ENCODE measurements around the gene AGO1.
"Not testable (repeated sequence)": the region's sequence is repeated elsewhere in the genome, so short reads cannot be mapped to it uniquely, and the experiment has no call there.

AGO1 gene

GRCh38 chr1:35888255-35888654 is 5.2 kb downstream of the AGO1 start:
- Mint-ChIP-seq H3K4me3 (no peak overlapping the region), H3K36me3 (ENCODE audit: low read depth) (peaks cover 33% of the 10 kb centered on the region), H3K4me1 (peaks cover 50% of the 10 kb centered on the region), H3K27ac (no peak overlapping the region), H3K9me3 (no peaks in the 10 kb centered on the region), H3K27me3 (ENCODE audit: low read depth, poor library complexity) (no peaks in the 10 kb centered on the region)
- TF ChIP-seq CTCF (IDR thresholded peaks at IDR 0.05) = no peak
- DNase-seq = no peak

GRCh38 chr1:35888981-35889380 is 6.0 kb downstream of the AGO1 start:
- H3K27ac Mint-ChIP-seq; H3K9me3 Mint-ChIP-seq; H3K4me3 Mint-ChIP-seq; H3K27me3 Mint-ChIP-seq (ENCODE audit: low read depth, poor library complexity); DNase-seq: not testable (repeated sequence)
- Mint-ChIP-seq H3K36me3 (ENCODE audit: low read depth) (peaks cover 37% of the 10 kb centered on the region), H3K4me1 (peaks cover 49% of the 10 kb centered on the region)

- Mint-ChIP-seq H3K36me3 (ENCODE audit: low read depth) (peaks cover 61% of the 10 kb centered on the region), H3K27me3 (ENCODE audit: low read depth, poor library complexity) (no peaks in the 10 kb centered on the region), H3K9me3 (no peaks in the 10 kb centered on the region), H3K4me1 (peaks cover 7% of the 10 kb centered on the region), H3K4me3 (no peak overlapping the region), H3K27ac (no peak overlapping the region)
- TF ChIP-seq CTCF (IDR thresholded peaks at IDR 0.05) = no peak
- DNase-seq = no peak
Observed at GRCh38 chr1:35893051-35893879, 10.3 kb downstream of the AGO1 start.

DNA sequence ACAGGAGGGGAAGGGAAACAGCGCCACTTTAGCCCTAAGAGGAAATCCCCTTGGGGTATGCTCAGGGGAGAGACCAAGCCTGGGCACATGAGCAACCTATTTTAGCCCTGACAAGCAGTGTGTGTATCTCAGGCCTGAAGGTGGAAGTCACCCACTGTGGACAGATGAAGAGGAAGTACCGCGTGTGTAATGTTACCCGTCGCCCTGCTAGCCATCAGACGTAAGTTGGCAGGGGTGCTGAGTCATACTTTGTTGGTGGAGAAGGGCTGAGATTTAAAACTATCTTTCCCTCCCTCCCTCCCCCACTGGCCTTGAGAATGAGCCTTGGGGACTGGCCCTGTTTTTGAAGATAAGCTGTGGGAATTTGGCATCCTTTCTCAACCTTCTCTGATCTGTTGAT is 11.2 kb downstream of the AGO1 start:
- peak overlapping the region; percentile 89 for H3K27ac Mint-ChIP-seq
- DNase-seq = no peak
- no peak for TF ChIP-seq CTCF (IDR thresholded peaks at IDR 0.05)
- H3K4me1 Mint-ChIP-seq = no peaks in the 10 kb centered on the region
- H3K27me3 Mint-ChIP-seq (ENCODE audit: low read depth, poor library complexity) = no peaks in the 10 kb centered on the region
- H3K9me3 Mint-ChIP-seq = no peaks in the 10 kb centered on the region
- H3K36me3 Mint-ChIP-seq (ENCODE audit: low read depth) = peaks cover 62% of the 10 kb centered on the region
- H3K4me3 Mint-ChIP-seq = no peak overlapping the region

- H3K4me3 Mint-ChIP-seq = no peak overlapping the region
- peak overlapping the region; percentile 89 for H3K27ac Mint-ChIP-seq
- H3K9me3 Mint-ChIP-seq = no peaks in the 10 kb centered on the region
Observed at GRCh38 chr1:35894656-35895055, 11.6 kb downstream of the AGO1 start.

GRCh38 chr1:35899941-35900340 is 16.9 kb downstream of the AGO1 start:
- no peaks in the 10 kb centered on the region for H3K4me1 Mint-ChIP-seq
- no peak overlapping the region for H3K27ac Mint-ChIP-seq
- no peaks in the 10 kb centered on the region for H3K9me3 Mint-ChIP-seq
- H3K36me3 Mint-ChIP-seq (ENCODE audit: low read depth) = peaks cover 70% of the 10 kb centered on the region
- no peaks in the 10 kb centered on the region for H3K27me3 Mint-ChIP-seq (ENCODE audit: low read depth, poor library complexity)
- no peak overlapping the region for H3K4me3 Mint-ChIP-seq
- DNase-seq = no peak
- TF ChIP-seq CTCF (IDR thresholded peaks at IDR 0.05) = no peak

More at GRCh38 chr1:35894656-35895055, 11.6 kb downstream of the AGO1 start:
- H3K27me3 Mint-ChIP-seq (ENCODE audit: low read depth, poor library complexity) = no peaks in the 10 kb centered on the region
- TF ChIP-seq CTCF (IDR thresholded peaks at IDR 0.05) = no peak
- no peaks in the 10 kb centered on the region for H3K4me1 Mint-ChIP-seq
- DNase-seq = no peak
- peaks cover 64% of the 10 kb centered on the region for H3K36me3 Mint-ChIP-seq (ENCODE audit: low read depth)
